CD14-positive monocyte (primary cell): Measurements from ENCODE around the gene CBX4. TPM values are rescaled to one million over a fixed set of nuclear protein-coding genes. Genes with fewer than 3 reads are reported as not detected.

Experiments used
- DNase-seq, 3 donors: peaks; one replicate each; pipeline ENCODE4 v3.0.0-alpha.2; 2011 to 2022
- H2AFZ ChIP-seq: 2 replicates; pipeline ENCODE4 v1.6.0; 2012; ENCODE audit warnings: mild to moderate bottlenecking, low read depth, low read length, inconsistent platforms; ENCODE audit not compliant: insufficient read depth, poor library complexity, severe bottlenecking
- H3K27ac ChIP-seq, 2 donors: 1 replicate in 1 of 2; 2 replicates in 1 of 2; pipeline ENCODE4 v1.5.1; 2012 to 2013; ENCODE audit warnings: low read length in 2 of 2, control low read depth in 1 of 2, inconsistent platforms in 1 of 2, low read depth in 1 of 2, mild to moderate bottlenecking in 1 of 2
- H3K27me3 ChIP-seq, 2 donors: one replicate each; pipeline versions ENCODE4 v1.6.0 to v1.6.1; 2011 to 2013; ENCODE audit warnings: low read length in 2 of 2; ENCODE audit not compliant: control insufficient read depth in 2 of 2, insufficient read depth in 2 of 2
- H3K36me3 ChIP-seq, 2 donors: replicated peaks in 1 of 2; 1 replicate in 1 of 2; 2 replicates in 1 of 2; pipeline versions ENCODE4 v1.5.1 to v1.6.1; 2012 to 2013; ENCODE audit warnings: low read length in 2 of 2, control low read depth in 1 of 2, inconsistent platforms in 1 of 2, mild to moderate bottlenecking in 1 of 2; ENCODE audit not compliant: insufficient read depth in 2 of 2, control insufficient read depth in 1 of 2
- H3K4me1 ChIP-seq, 2 donors: 1 replicate in 1 of 2; 2 replicates in 1 of 2; pipeline versions ENCODE4 v1.5.1 to v1.6.1; 2012 to 2013; ENCODE audit warnings: low read length in 2 of 2, control low read depth in 1 of 2, inconsistent platforms in 1 of 2, mild to moderate bottlenecking in 1 of 2, moderate library complexity in 1 of 2; ENCODE audit not compliant: insufficient read depth in 2 of 2, control insufficient read depth in 1 of 2
- H3K4me2 ChIP-seq: replicated peaks from 2 replicates; pipeline ENCODE3; 2012; ENCODE audit warnings: low read length, moderate library complexity, mild to moderate bottlenecking; ENCODE audit not compliant: poor library complexity, severe bottlenecking; ENCODE audit errors: extremely low read depth
- H3K4me3 ChIP-seq, 3 experiments: fragments of 200-600 bp in 1 of 3; sonication (generic) in 1 of 3; replicated peaks in 1 of 3; 1 replicate in 2 of 3; 2 replicates in 1 of 3; pipeline ENCODE4 v1.5.1; 2011 to 2013; ENCODE audit warnings: low read length in 3 of 3, mild to moderate bottlenecking in 3 of 3, control low read depth in 2 of 3, low read depth in 2 of 3, inconsistent platforms in 1 of 3, moderate library complexity in 1 of 3
- H3K79me2 ChIP-seq: 2 replicates; pipeline ENCODE4 v1.6.0; 2012; ENCODE audit warnings: mild to moderate bottlenecking, control low read depth, inconsistent platforms, low read length, moderate library complexity; ENCODE audit not compliant: insufficient read depth
- H3K9ac ChIP-seq: 2 replicates; pipeline ENCODE4 v1.6.0; 2017; ENCODE audit warnings: low read length, mild to moderate bottlenecking; ENCODE audit not compliant: insufficient read depth, poor library complexity, severe bottlenecking
- H3K9me3 ChIP-seq, 2 donors: replicated peaks in 1 of 2; 1 replicate in 1 of 2; 2 replicates in 1 of 2; pipeline versions ENCODE4 v1.5.1 to v1.6.1; 2012 to 2013; ENCODE audit warnings: low read length in 2 of 2, control low read depth in 1 of 2; ENCODE audit not compliant: control insufficient read depth in 1 of 2, insufficient read depth in 1 of 2
- H4K20me1 ChIP-seq: 2 replicates; pipeline ENCODE4 v1.6.0; 2012; ENCODE audit warnings: mild to moderate bottlenecking, low read length, control low read depth, moderate library complexity; ENCODE audit not compliant: insufficient read depth
- H3K27ac Mint-ChIP-seq, 7 donors: one replicate each; pipeline ENCODE4 v1.8.0; 2020; ENCODE audit warnings: mild to moderate bottlenecking in 7 of 7, mixed read lengths in 7 of 7, moderate library complexity in 6 of 7, inconsistent platforms in 2 of 7
- H3K27me3 Mint-ChIP-seq, 3 donors: one replicate each; pipeline ENCODE4 v1.8.0; 2021 to 2022; ENCODE audit warnings: low read depth in 3 of 3, mild to moderate bottlenecking in 3 of 3, mixed read lengths in 3 of 3, moderate library complexity in 3 of 3, inconsistent platforms in 1 of 3
- H3K36me3 Mint-ChIP-seq, 2 donors: one replicate each; pipeline ENCODE4 v1.8.0; 2020; ENCODE audit warnings: mixed read lengths in 2 of 2, inconsistent platforms in 1 of 2, mild to moderate bottlenecking in 1 of 2
- H3K4me1 Mint-ChIP-seq: one replicate; pipeline ENCODE4 v1.8.0; 2020; ENCODE audit warnings: mild to moderate bottlenecking, mixed read lengths
- H3K4me3 Mint-ChIP-seq, 2 donors: one replicate each; pipeline ENCODE4 v1.8.0; 2020; ENCODE audit warnings: mild to moderate bottlenecking in 2 of 2, mixed read lengths in 2 of 2, moderate library complexity in 1 of 2
- H3K9me3 Mint-ChIP-seq, 7 donors: one replicate each; pipeline ENCODE4 v1.8.0; 2020 to 2022; ENCODE audit warnings: mixed read lengths in 7 of 7, mild to moderate bottlenecking in 6 of 7, moderate library complexity in 6 of 7, inconsistent platforms in 2 of 7
- WGBS: methylation state at CpG from one replicate; pipeline ENCODE4 v1.1.5; 2013; ENCODE audit warnings: missing lambda C conversion rate; ENCODE audit not compliant: insufficient coverage; 5-methylcytosine and 5-hydroxymethylcytosine counted together
- intact Hi-C, 2 donors: fragments of 100-400 bp; cut with micrococcal nuclease; formaldehyde crosslinking; loops; one replicate each; pipeline versions ENCODE4 v1.15.0 to v1.15.1; 2023
- polyA plus RNA-seq, 3 donors: library from polyadenylated mRNA; depleted of rRNA in 1 of 3; unstranded in 2 of 3; stranded (reverse) in 1 of 3; fragments of 300-500 nt in 2 of 3; fragments of >200 nt in 1 of 3; fragmentation: Illumina TruSeq in 2 of 3; gene quantifications; 1 replicate in 2 of 3; 2 replicates in 1 of 3; pipeline ENCODE4 v1.2.3, GENCODE V29; 2012 to 2021
- TF ChIP-seq, protein P1 (sequence below): fragments of 200-600 bp; IDR thresholded peaks from one replicate; pipeline ENCODE4 v1.8.0; 2022; ENCODE audit warnings: antibody characterized with exemption, mild to moderate bottlenecking

Gene CBX4
- polyA plus RNA-seq, 3 donors: 1.4 to 82.8 (median 3.6) TPM

DNA sequence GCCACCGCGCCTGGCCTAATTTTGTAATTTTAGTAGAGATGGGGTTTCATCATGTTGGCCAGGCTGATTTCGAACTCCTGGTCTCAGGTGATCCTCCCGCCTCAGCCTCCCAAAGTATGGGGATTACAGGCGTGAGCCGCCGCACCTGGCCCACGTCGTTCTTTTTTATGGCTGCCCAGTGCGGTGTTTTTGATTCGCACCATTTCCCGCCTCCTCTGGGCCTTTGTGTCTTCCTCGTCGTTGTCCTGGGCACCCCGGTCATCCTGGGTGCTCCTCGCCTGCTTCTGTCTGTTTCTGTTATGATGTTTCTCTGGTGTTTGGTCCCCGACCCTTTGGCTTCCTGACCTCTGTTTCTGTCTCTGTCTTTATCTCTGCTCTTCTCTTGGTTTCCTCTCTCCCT, 15.0 kb downstream of the CBX4 start:
- H3K36me3 Mint-ChIP-seq: no peaks in the 10 kb centered on the region
- Histone ChIP-seq H3K36me3 (no peaks in the 10 kb centered on the region), H3K9me3 (no peaks in the 10 kb centered on the region), H3K4me2 (no peak overlapping the region), H3K4me3 (no peak overlapping the region), H3K9ac (no peak overlapping the region), H3K27ac (no peak overlapping the region), H3K4me1 (peaks cover 23 to 31% of the 10 kb centered on the region in 2 donors), H4K20me1 (no peaks in the 10 kb centered on the region), H3K79me2 (no peaks in the 10 kb centered on the region), H2AFZ (no peak overlapping the region), H3K27me3 (peaks cover 3 to 13% of the 10 kb centered on the region in 2 donors)
- H3K27ac Mint-ChIP-seq: no peak overlapping the region
- peaks cover 26% of the 10 kb centered on the region for H3K4me1 Mint-ChIP-seq
- H3K9me3 Mint-ChIP-seq: no peaks in the 10 kb centered on the region
- intact Hi-C loops: no loop called here
- peaks cover 29 to 42% (median 37%) of the 10 kb centered on the region in 3 donors for H3K27me3 Mint-ChIP-seq
- H3K4me3 Mint-ChIP-seq: no peak overlapping the region
- WGBS: 97% methylated on average over 13 of the region's 17 CpGs
- no peak for DNase-seq
- TF ChIP-seq, protein P1, sequence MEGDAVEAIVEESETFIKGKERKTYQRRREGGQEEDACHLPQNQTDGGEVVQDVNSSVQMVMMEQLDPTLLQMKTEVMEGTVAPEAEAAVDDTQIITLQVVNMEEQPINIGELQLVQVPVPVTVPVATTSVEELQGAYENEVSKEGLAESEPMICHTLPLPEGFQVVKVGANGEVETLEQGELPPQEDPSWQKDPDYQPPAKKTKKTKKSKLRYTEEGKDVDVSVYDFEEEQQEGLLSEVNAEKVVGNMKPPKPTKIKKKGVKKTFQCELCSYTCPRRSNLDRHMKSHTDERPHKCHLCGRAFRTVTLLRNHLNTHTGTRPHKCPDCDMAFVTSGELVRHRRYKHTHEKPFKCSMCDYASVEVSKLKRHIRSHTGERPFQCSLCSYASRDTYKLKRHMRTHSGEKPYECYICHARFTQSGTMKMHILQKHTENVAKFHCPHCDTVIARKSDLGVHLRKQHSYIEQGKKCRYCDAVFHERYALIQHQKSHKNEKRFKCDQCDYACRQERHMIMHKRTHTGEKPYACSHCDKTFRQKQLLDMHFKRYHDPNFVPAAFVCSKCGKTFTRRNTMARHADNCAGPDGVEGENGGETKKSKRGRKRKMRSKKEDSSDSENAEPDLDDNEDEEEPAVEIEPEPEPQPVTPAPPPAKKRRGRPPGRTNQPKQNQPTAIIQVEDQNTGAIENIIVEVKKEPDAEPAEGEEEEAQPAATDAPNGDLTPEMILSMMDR: no peak

DNA sequence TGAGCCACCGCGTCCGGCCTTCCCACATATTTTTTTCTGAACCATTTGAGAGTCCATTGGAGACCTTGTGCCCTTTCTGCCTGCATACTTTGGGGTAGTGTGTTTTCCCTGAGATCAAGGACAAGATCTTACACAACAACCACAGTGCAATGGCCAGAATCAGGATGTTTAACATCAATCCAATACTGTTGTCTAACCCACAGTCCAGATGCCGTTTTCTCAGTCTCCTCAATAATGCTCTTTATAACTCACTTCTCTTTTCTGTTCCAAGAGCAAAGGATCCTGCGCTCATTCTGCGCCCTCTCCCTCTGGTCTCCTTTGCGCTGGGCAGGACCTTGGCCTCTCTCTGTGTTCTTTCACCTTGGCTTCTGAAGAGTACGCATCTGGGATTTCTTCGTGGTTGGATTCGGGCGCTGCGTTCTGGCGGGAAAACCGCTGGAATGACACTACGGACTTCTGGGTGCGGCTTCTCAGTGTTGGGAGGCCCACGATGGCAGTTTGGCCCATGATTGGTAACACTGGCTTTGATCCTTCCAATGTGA, 16.6 kb downstream of the CBX4 start:
- Mint-ChIP-seq H3K27ac (peak overlapping the region in 1 of 7 donors; percentile 4), H3K36me3 (no peaks in the 10 kb centered on the region)

More for the DNA sequence above, 16.6 kb downstream of the CBX4 start:
- Mint-ChIP-seq H3K9me3 (peaks cover 0 to under 1% (median 0%) of the 10 kb centered on the region in 7 donors), H3K4me3 (peak overlapping the region in 1 of 2 donors; percentile 9), H3K4me1 (peaks cover 14% of the 10 kb centered on the region), H3K27me3 (peaks cover 41 to 58% (median 51%) of the 10 kb centered on the region in 3 donors)
- intact Hi-C loops: no loop called here
- H2AFZ ChIP-seq: no peak overlapping the region
- no peak for DNase-seq
- H3K9ac ChIP-seq: no peak overlapping the region
- H3K27me3 ChIP-seq: peaks cover 9 to 29% of the 10 kb centered on the region in 2 donors
- H3K9me3 ChIP-seq: no peaks in the 10 kb centered on the region
- peaks cover 14 to 18% of the 10 kb centered on the region in 2 donors for H3K4me1 ChIP-seq
- TF ChIP-seq, protein P1: no peak
- H3K4me2 ChIP-seq: no peak overlapping the region
- H3K36me3 ChIP-seq: no peaks in the 10 kb centered on the region
- no peaks in the 10 kb centered on the region for H4K20me1 ChIP-seq
- 90% methylated on average over 14 of the region's 17 CpGs for WGBS
- H3K79me2 ChIP-seq: no peaks in the 10 kb centered on the region
- no peak overlapping the region for H3K4me3 ChIP-seq
- H3K27ac ChIP-seq: no peak overlapping the region
